ENCODE measurements around the gene LAD1.

Gene LAD1

GRCh38 chr1:201335901-201336300 is 63.2 kb downstream of the LAD1 start:
- DNase-seq (ENCODE audit: low read depth), result no peak
- H3K4me3 ChIP-seq (ENCODE audit: low read length), result no peak overlapping the region
- no peak for TF ChIP-seq CTCF (conservative IDR thresholded peaks at IDR 0.05; ENCODE audit: low read depth, low read length)

- TF ChIP-seq CTCF (conservative IDR thresholded peaks at IDR 0.05; ENCODE audit: low read depth, low read length), result no peak
- H3K4me3 ChIP-seq (ENCODE audit: low read length), result no peak overlapping the region
- no peak for DNase-seq (ENCODE audit: low read depth)
Observed at GRCh38 chr1:201335174-201335870, 63.8 kb downstream of the LAD1 start.

DNA sequence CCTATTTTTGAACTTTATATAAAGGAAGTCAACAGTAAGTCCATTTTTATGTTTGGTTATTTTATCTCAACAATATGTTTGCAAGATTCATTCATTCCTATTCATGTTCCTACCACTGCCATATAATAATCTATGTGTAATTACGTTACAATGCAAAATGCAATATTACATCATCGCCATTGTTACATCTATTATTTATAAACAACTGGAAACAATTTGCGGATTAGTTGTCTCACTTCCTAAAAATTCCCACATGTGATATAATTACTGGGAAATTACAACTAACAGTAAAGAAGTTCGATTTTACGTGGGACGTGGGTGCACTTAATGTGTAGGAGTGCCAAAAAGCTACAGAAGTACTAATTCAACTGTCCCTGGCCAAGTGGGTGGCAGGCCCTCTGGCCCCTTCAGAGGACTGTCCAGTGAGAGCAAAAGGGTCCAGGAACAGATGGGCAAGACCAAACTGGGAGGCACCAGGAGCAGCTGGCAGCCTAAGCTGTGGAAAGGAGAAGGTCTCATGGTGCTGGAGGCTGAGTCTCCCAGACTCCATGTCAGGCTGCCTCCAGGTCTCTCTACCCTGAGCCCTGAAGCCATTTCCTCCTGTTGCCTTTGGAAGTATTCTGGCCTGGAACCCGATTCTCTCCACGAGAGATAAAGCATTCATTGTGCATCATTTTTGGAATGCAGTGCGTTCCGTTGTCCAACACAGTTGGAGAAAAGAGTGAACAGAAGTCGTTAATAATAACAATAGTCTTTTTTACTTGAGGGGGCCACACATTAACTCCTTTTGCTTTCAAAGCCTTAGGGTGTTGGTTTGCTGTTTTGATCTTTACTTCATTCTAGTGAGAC is 64.6 kb downstream of the LAD1 start:
- no peak for TF ChIP-seq CTCF (conservative IDR thresholded peaks at IDR 0.05; ENCODE audit: low read depth, low read length)
- no peak for DNase-seq (ENCODE audit: low read depth)
- H3K4me3 ChIP-seq (ENCODE audit: low read length), result no peak overlapping the region

GRCh38 chr1:201332616-201333335 is 66.3 kb downstream of the LAD1 start:
- no peak for DNase-seq (ENCODE audit: low read depth)
- no peak for TF ChIP-seq CTCF (conservative IDR thresholded peaks at IDR 0.05; ENCODE audit: low read depth, low read length)
- no peak overlapping the region for H3K4me3 ChIP-seq (ENCODE audit: low read length)

GRCh38 chr1:201332021-201332420 is 67.1 kb downstream of the LAD1 start:
- DNase-seq (ENCODE audit: low read depth), result no peak
- TF ChIP-seq CTCF (conservative IDR thresholded peaks at IDR 0.05; ENCODE audit: low read depth, low read length), result no peak
- no peak overlapping the region for H3K4me3 ChIP-seq (ENCODE audit: low read length)

GRCh38 chr1:201331166-201331565 is 68.0 kb downstream of the LAD1 start:
- no peak overlapping the region for H3K4me3 ChIP-seq (ENCODE audit: low read length)
- DNase-seq (ENCODE audit: low read depth), result no peak
- TF ChIP-seq CTCF (conservative IDR thresholded peaks at IDR 0.05; ENCODE audit: low read depth, low read length), result no peak

All from retinal pigment epithelial cell (primary cell).